Activated gamma-delta T cell (primary cell): ENCODE results near the gene CRYBA2.

Experiments used
- DNase-seq: peaks from one replicate; lab custom pipeline; 2025; lab: John Stamatoyannopoulos, UW

Gene CRYBA2

DNA sequence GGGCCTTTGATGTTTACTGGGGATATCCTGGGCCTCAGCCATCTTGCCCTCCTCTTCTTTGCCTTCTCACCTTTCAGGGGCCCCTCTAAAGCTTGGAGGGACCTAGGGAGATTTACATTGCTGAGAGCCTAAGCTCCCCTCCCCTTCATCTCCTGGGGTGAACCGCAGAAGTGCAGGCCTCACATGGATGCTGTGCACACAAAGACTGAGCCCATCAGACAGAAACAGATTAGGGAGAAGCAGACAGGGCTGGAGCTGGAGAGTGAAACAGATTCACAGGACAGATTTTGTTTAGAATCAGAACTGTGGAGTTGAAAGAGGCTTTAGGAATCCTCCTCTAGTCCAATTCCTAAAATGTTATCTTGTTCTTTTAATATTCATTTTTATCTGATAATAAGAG, 37.2 kb downstream of the CRYBA2 start:
- no peak for DNase-seq

DNA sequence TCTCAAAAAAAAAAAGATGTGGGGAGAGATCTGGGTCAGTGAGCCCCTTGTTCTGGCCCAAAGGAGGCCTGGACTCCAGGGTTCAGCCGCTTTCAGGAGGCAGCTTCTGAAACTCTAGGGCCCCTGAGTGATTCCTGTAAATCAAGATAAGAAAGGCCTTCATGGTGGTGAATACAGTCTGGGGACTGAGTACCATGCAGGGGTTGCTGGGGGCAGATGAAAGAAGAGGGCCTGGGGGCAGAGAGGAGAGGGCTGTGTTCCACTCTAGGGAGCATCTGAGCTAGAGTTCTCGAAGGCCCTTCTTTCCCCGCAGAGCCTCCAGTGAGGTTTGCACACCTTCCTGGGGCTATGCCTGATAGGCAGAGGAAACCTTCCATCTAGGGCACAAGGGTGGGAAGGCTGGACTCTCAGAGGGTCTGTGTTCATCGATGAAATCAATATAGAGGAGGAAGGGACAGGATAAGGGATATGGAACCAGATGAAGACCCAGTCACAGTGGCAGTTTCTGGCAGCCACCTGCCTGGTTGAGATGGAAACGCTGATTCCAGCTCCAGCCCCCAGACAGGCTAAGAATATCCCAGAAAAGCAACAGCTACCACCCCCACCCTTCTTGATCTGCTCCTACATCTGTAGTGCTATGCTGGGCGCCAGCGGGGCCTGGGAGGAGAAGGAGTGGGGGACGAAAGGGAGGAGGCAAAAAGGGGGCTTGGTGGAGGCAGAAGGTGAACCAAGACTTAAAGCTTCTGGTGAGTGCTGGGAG, 38.5 kb downstream of the CRYBA2 start:
- no peak for DNase-seq

DNA sequence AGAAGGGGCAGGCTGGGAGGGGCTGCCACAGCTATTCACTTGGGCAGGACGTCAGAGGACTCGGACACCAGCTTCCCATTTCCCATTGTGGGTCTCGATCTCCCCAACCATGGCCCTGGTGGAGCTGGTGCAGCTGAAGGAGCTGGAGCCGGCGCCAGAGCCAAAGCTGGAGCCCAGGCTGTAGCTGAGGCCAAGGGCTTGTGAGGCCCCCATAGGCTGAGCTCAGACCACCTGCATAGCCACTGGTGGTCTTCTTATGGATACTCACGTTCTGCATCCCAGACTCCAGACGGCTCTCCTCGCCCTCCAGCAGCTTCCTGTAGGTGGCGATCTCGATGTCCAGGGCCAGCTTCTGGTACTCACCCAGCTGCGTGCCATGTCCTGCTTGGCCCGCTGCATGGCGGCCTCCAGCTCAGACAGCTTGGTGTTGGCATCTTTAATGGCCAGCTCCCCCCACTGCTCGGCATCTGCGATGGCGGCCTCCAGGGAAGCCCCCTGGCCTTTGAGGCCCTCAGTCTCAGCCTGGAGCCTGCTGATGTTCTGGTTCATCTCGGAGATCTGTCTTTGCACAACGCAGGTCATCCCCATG, 39.8 kb downstream of the CRYBA2 start:
- DNase-seq: no peak

DNA sequence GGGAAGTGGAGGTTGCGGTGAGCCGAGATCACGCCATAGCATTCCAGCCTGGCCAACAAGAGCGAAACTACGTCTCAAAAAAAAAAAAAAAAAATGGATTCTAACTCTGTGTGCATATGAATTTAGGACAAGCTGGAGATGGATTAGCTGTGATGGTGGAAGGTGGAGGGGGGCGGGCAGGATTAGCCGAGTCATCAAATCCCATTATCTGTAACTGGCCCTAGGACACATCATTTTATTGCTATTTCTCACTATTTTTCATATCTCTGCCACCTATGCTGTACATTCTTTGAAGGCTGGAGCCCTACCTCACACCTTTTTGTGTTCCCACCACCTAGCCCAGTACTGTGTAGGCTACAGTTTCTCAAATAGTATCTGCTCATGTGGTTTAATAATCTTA, 41.1 kb downstream of the CRYBA2 start:
- DNase-seq: no peak

DNA sequence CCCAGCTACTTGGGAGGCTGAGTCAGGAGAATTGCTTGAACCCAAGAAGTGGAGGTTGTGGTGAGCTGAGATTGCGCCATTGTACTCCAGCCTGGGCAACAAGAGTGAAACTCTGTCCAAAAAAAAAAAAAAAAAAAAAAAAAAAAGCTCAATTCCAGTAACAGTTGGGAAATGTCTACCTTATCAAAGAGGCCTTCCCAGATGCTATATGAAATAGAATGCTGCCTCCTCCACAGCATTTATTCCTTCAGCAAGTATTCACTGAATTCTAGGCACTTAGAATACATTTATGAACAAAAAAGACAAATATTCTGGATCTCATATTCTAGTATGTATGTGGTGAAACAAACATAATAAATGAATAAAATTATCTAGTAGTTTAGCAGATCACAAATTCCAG, 46.6 kb downstream of the CRYBA2 start:
- no peak for DNase-seq

DNA sequence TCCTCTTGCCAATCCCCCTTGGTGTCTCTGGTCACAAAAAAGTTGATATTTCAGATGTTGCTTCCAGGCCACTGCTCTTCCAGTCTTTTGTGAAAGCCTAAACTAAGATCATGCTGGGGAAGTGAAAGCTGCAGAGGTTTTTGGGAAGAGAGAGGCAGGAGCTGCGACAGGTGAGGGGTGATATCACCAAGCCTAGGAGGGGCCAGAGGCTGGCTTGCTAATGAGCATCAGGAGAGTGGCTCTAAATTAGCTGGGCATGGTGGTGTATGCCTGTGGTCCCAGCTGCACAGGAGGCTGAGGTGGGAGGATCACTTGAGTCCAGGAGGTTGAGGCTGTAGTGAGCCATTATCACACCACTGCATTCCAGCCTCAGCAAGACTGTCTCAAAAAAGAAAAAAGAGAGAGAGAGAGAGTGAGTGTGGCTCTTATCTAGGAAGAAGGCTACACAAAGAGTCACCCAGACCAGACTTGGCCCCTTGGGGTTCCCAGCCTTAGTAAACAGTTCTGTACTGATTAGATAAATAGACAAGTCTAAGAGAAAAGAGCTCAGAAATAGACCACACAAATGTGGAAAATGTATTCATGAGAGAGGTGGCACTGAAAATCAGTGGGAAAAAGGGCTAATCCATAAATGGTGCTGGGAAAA, 48.3 kb downstream of the CRYBA2 start:
- DNase-seq: no peak
